Naive thymus-derived CD4-positive, alpha-beta T cell (primary cell): ENCODE measurements around the gene ZNF556. TPM values are rescaled to one million over a fixed set of nuclear protein-coding genes. Genes with fewer than 3 reads are reported as not detected.
"Not testable (repeated sequence)": the region's sequence is repeated elsewhere in the genome, so short reads cannot be mapped to it uniquely, and the experiment has no call there.

Experiments
- ATAC-seq: fragments of 150-1000 bp; cut with Tn5 transposase; 2 replicates; pipeline ENCODE4 v1.10.0; 2021; ENCODE audit warnings: mild to moderate bottlenecking, moderate library complexity
- CTCF ChIA-PET: fragments of 350-600 bp; sonication (Branson Sonifier 250); formaldehyde crosslinking; loops from one replicate; lab custom pipeline; 2021; ENCODE audit warnings: antibody characterized with exemption; lab: Charles Lee
- POLR2A ChIA-PET: fragments of 350-600 bp; sonication (Branson Sonifier 250); formaldehyde crosslinking; loops from one replicate; lab custom pipeline; 2021; ENCODE audit warnings: antibody characterized with exemption, inconsistent platforms; lab: Charles Lee
- DNase-seq, 9 donors: peaks; one replicate each; pipeline versions ENCODE4 v3.0.0 to v3.0.0-alpha.2; 2020 to 2022; ENCODE audit warnings: mixed read lengths in 1 of 9
- H3K27ac ChIP-seq: one replicate; pipeline ENCODE4 v1.7.0; 2013; ENCODE audit warnings: mild to moderate bottlenecking, low read depth, low read length, moderate library complexity
- H3K27me3 ChIP-seq, 2 donors: one replicate each; pipeline ENCODE4 v1.7.0; 2013; ENCODE audit warnings: low read length in 2 of 2, mild to moderate bottlenecking in 2 of 2, moderate library complexity in 2 of 2; ENCODE audit not compliant: control insufficient read depth in 2 of 2, insufficient read depth in 2 of 2
- H3K36me3 ChIP-seq, 3 experiments: 1 replicate in 2 of 3; 2 replicates in 1 of 3; pipeline ENCODE4 v1.7.0; 2013; ENCODE audit warnings: low read length in 3 of 3, mild to moderate bottlenecking in 3 of 3, moderate library complexity in 1 of 3; ENCODE audit not compliant: insufficient read depth in 3 of 3, control insufficient read depth in 2 of 3
- H3K4me1 ChIP-seq, 2 donors: one replicate each; pipeline ENCODE4 v1.7.0; 2013; ENCODE audit warnings: low read length in 2 of 2, mild to moderate bottlenecking in 2 of 2, moderate library complexity in 1 of 2; ENCODE audit not compliant: control insufficient read depth in 2 of 2, insufficient read depth in 2 of 2
- H3K4me3 ChIP-seq: 2 replicates; pipeline ENCODE4 v1.7.0; 2013; ENCODE audit warnings: mild to moderate bottlenecking, low read length
- H3K9me3 ChIP-seq, 3 experiments: 1 replicate in 2 of 3; 2 replicates in 1 of 3; pipeline ENCODE4 v1.7.0; 2013; ENCODE audit warnings: low read length in 3 of 3; ENCODE audit not compliant: control insufficient read depth in 2 of 3
- H3K27ac Mint-ChIP-seq, 9 donors: one replicate each; pipeline ENCODE4 v1.8.0; 2020 to 2022; ENCODE audit warnings: mixed read lengths in 9 of 9, mild to moderate bottlenecking in 8 of 9, moderate library complexity in 5 of 9, inconsistent platforms in 2 of 9
- H3K27me3 Mint-ChIP-seq, 5 donors: one replicate each; pipeline ENCODE4 v1.8.0; 2021 to 2022; ENCODE audit warnings: mixed read lengths in 5 of 5, mild to moderate bottlenecking in 1 of 5
- H3K36me3 Mint-ChIP-seq, 5 donors: one replicate each; pipeline ENCODE4 v1.8.0; 2020 to 2022; ENCODE audit warnings: mixed read lengths in 5 of 5, mild to moderate bottlenecking in 3 of 5, inconsistent platforms in 1 of 5
- H3K4me1 Mint-ChIP-seq, 7 donors: one replicate each; pipeline ENCODE4 v1.8.0; 2020 to 2022; ENCODE audit warnings: mixed read lengths in 7 of 7, mild to moderate bottlenecking in 3 of 7, inconsistent platforms in 1 of 7
- H3K4me3 Mint-ChIP-seq, 10 donors: one replicate each; pipeline ENCODE4 v1.8.0; 2020 to 2022; ENCODE audit warnings: mild to moderate bottlenecking in 10 of 10, mixed read lengths in 10 of 10, moderate library complexity in 6 of 10, inconsistent platforms in 2 of 10
- H3K9me3 Mint-ChIP-seq, 11 donors: one replicate each; pipeline ENCODE4 v1.8.0; 2020 to 2022; ENCODE audit warnings: mixed read lengths in 11 of 11, mild to moderate bottlenecking in 4 of 11, inconsistent platforms in 1 of 11, moderate library complexity in 1 of 11
- intact Hi-C, 2 donors: fragments of 100-400 bp; cut with micrococcal nuclease; formaldehyde crosslinking; loops; one replicate each; pipeline ENCODE4 v1.15.1; 2023
- polyA plus RNA-seq, 2 donors: library from polyadenylated mRNA; unstranded; fragments of 300-500 nt; fragmentation: Illumina TruSeq; gene quantifications; one replicate each; pipeline ENCODE4 v1.2.3, GENCODE V29; 2021
- total RNA-seq, 6 experiments: library from RNA in 5 of 6; stranded (reverse) in 5 of 6; gene quantifications; 1 replicate in 5 of 6; 2 replicates in 1 of 6; pipeline ENCODE4 v1.2.3 and lab custom pipeline; 2021 to 2026

Gene ZNF556
- total and polyA plus RNA-seq, 7 experiments from 2014 or later, result not detected

DNA sequence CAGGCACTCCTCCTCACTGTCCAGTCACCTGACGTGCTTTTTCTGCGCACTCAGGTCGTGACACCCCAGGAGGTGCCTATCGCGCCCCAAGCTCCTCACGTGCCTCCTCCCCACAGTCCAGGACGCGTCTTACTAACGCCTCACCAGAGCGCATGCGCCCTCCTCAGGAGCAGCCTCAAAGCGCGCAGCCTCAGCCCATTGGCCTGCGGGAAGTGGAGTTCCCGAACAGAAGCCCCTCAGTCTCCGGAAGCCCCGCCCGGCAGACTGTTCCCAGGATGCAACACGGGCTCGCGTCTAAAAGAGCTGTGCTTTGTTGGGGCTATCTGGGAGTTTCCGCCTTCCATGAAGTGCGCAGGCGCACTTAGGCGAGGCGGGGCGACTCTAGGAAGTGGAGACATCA lies 8.3 kb upstream of the ZNF556 start:
- Histone ChIP-seq H3K4me3 (no peak overlapping the region), H3K27me3 (no peaks in the 10 kb centered on the region), H3K4me1 (peaks cover 12 to 32% of the 10 kb centered on the region in 2 donors), H3K9me3 (peaks cover 0 to 9% (median 6%) of the 10 kb centered on the region in 3 experiments), H3K27ac (no peak overlapping the region), H3K36me3 (no peaks in the 10 kb centered on the region)
- ChIA-PET POLR2A (interaction anchor here (0.6 kb wide), 1 partner anchor 76 kb away, joined by 3 read pairs; the partner anchor contains the start of gene SGTA), CTCF (no interaction called here)
- no peak for DNase-seq
- Mint-ChIP-seq H3K27ac (no peak overlapping the region), H3K9me3 (peaks cover 0 to 42% (median 9%) of the 10 kb centered on the region in 11 donors), H3K4me3 (peak overlapping the region in 1 of 10 donors; percentile 46), H3K36me3 (peaks cover 0 to 19% (median 11%) of the 10 kb centered on the region in 5 donors), H3K4me1 (peaks cover 5 to 55% (median 29%) of the 10 kb centered on the region in 7 donors), H3K27me3 (no peaks in the 10 kb centered on the region)
- no peak for ATAC-seq
- intact Hi-C loops, result loop anchor here in 1 of 2 donors (5.0 kb wide), 1 partner anchor 42 kb away; the partner anchor contains the start of gene ZNF554

DNA sequence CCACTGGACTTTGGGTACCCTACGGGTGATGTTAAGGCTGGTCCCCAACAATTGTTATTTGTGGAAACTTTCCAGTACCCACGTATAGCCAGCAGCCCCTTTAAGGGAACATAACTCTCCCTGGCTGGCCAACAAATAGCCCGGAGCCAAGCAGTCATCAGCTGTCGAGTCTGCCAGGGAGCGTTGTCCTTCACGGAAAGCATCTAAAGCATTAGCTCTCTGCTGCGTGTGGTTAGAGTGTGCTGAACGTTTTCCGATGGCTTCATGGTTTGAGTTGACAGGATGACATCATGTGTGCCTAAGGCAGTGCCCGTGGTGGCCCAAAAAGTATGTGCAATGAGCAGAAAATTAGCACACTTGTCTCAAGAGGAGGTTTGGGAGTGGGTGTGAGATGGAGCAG lies 3.3 kb upstream of the ZNF556 start:
- H3K9me3 ChIP-seq, result no peaks in the 10 kb centered on the region
- ATAC-seq, result no peak
- intact Hi-C loops, result no loop called here
- POLR2A ChIA-PET, result no interaction called here
- no peaks in the 10 kb centered on the region for H3K36me3 ChIP-seq
- peaks cover 0 to 20% (median 6%) of the 10 kb centered on the region in 7 donors for H3K4me1 Mint-ChIP-seq
- no peak overlapping the region for H3K4me3 ChIP-seq
- H3K27me3 ChIP-seq, result no peaks in the 10 kb centered on the region
- CTCF ChIA-PET, result interaction anchor here (0.6 kb wide), 1 partner anchor 9 kb away, joined by 3 read pairs; no protein-coding TSS in a partner anchor
- no peak for DNase-seq
- H3K4me3 Mint-ChIP-seq, result no peak overlapping the region
- H3K27ac ChIP-seq, result no peak overlapping the region
- no peaks in the 10 kb centered on the region for H3K4me1 ChIP-seq
- H3K9me3 Mint-ChIP-seq, result peaks cover 0 to 27% (median 0%) of the 10 kb centered on the region in 11 donors
- H3K36me3 Mint-ChIP-seq, result no peaks in the 10 kb centered on the region
- no peak overlapping the region for H3K27ac Mint-ChIP-seq
- H3K27me3 Mint-ChIP-seq, result peaks cover 0 to 6% (median 4%) of the 10 kb centered on the region in 5 donors

DNA sequence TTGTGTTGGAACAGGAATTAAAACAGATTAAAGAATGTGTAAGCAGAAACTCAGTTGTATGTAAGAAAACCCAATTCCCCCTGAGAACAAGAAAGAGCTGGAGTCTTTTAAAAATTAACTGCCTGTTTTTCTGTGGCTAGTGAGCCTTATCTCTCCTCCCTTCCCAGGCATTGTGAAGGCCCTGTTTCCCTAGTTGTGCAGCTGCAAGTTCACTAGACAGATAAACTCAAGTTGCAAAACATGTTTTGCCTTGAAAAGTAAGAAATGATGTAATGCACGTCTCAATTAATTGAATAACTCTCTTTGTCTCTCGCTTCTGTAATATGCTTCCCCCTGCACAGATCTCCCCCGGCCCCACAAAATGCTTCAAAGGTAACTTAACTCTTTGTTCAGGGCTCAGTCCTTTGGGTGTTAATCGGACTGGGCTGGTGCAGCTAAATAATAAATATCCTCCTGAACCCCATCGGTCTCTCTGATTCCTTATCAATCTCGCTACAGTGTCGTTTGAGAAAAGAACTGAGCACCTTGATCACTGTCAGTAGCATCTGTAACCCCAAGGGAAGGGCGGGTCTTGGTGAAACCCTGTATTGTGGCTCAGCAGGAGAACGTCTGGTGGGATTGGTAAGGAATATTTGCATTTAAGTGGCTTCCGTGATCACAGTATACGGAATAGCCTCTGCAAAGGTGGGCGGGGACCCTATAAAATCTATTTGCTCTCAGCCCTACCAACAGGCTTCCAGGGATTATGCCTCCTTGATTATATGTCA lies 1.6 kb upstream of the ZNF556 start:
- Histone ChIP-seq H3K4me3 (no peak overlapping the region), H3K36me3 (peaks cover 0 to 2% (median 0%) of the 10 kb centered on the region in 3 experiments), H3K4me1 (no peaks in the 10 kb centered on the region), H3K9me3 (no peaks in the 10 kb centered on the region), H3K27me3 (no peaks in the 10 kb centered on the region), H3K27ac (no peak overlapping the region)
- intact Hi-C loops, result no loop called here
- ATAC-seq, result no peak
- no peaks in the 10 kb centered on the region for H3K36me3 Mint-ChIP-seq
- H3K27me3 Mint-ChIP-seq, result peaks cover 0 to 6% (median 4%) of the 10 kb centered on the region in 5 donors
- H3K9me3 Mint-ChIP-seq, result peaks cover 0 to 27% (median 0%) of the 10 kb centered on the region in 11 donors
- H3K27ac Mint-ChIP-seq, result peak overlapping the region in 1 of 9 donors; percentile 3
- H3K4me3 Mint-ChIP-seq, result no peak overlapping the region
- POLR2A ChIA-PET, result no interaction called here
- CTCF ChIA-PET, result no interaction called here
- H3K4me1 Mint-ChIP-seq, result peaks cover 0 to 11% (median 5%) of the 10 kb centered on the region in 7 donors
- DNase-seq, result no peak

DNA sequence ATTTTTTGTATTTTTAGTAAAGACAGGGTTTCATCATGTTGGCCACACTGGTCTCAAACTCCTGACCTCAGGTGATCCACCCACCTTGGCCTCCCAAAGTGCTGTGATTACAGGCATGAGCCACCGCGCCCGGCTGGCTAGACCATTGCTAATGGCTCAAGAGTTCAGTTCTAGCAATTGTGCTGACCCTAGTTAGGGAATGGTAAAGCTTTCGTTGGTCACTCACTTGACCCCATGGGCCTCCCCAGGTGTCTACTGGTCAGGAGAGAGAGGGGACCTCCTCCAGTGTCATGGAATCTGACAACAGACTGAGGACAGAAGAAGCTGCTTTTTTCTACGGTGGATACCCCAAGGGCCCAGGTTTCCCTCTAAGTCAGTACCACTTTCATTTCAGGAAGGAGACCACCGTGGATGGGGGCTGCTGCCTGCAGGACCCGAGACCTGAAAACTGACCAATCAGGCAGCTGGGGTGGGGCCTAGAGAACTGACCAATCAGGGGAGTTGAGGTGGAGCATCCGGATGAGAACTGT lies 575 bp upstream of the ZNF556 start:
- Histone ChIP-seq H3K36me3 (peaks cover 0 to 2% (median 0%) of the 10 kb centered on the region in 3 experiments), H3K9me3 (no peaks in the 10 kb centered on the region), H3K4me1 (no peaks in the 10 kb centered on the region), H3K27me3 (no peaks in the 10 kb centered on the region), H3K27ac (no peak overlapping the region), H3K4me3 (no peak overlapping the region)
- peaks cover 0 to 27% (median 0%) of the 10 kb centered on the region in 11 donors for H3K9me3 Mint-ChIP-seq
- H3K36me3 Mint-ChIP-seq, result peaks cover 0 to 2% (median 0%) of the 10 kb centered on the region in 5 donors
- H3K27ac Mint-ChIP-seq, result no peak overlapping the region
- CTCF ChIA-PET, result interaction anchor here (0.9 to 1.2 kb wide), 2 partner anchors 25 to 218 kb away, joined by 3 to 5 read pairs; partner anchors contain the start of gene ZNF555
- no peak for DNase-seq
- H3K4me3 Mint-ChIP-seq, result no peak overlapping the region
- POLR2A ChIA-PET, result interaction anchor here (0.6 kb wide), 1 partner anchor 47 kb away, joined by 4 read pairs; no protein-coding TSS in a partner anchor
- H3K4me1 Mint-ChIP-seq, result peaks cover 0 to 10% (median 9%) of the 10 kb centered on the region in 7 donors
- peaks cover 0 to 6% (median 4%) of the 10 kb centered on the region in 5 donors for H3K27me3 Mint-ChIP-seq
- ATAC-seq, result no peak
- intact Hi-C loops, result no loop called here

DNA sequence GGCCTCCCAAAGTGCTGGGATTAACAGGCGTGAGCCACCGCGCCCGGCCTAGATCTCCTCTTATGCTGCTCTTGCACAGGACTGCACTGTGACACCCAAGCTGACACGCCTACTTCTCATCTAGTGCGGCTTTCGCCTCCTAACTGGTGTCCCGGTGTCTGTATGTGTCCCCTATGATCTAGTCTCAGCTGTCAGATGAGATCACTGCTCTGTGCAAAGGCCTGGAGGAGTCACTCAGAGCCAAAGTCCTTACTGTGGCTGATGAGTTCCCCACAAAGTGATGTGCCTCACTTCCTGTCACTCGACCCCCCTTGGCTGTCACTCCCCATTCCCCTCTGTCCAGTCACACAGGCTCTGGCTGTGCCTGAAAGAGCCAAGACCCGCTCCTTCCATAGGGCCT lies 2.5 kb downstream of the ZNF556 start:
- H3K4me1 Mint-ChIP-seq, result peaks cover 0 to 14% (median 9%) of the 10 kb centered on the region in 7 donors
- peaks cover 0 to 18% (median 0%) of the 10 kb centered on the region in 11 donors for H3K9me3 Mint-ChIP-seq
- CTCF ChIA-PET, result interaction anchor here (0.9 kb wide), 1 partner anchor 45 kb away, joined by 3 read pairs; no protein-coding TSS in a partner anchor
- H3K4me3 Mint-ChIP-seq, result no peak overlapping the region
- ATAC-seq, result no peak
- no peaks in the 10 kb centered on the region for H3K27me3 ChIP-seq
- H3K9me3 ChIP-seq, result no peaks in the 10 kb centered on the region
- peaks cover 0 to 2% (median 0%) of the 10 kb centered on the region in 5 donors for H3K36me3 Mint-ChIP-seq
- peak overlapping the region in 1 of 9 donors; percentile 8 for H3K27ac Mint-ChIP-seq
- intact Hi-C loops, result no loop called here
- POLR2A ChIA-PET, result no interaction called here
- H3K36me3 ChIP-seq, result peaks cover 0 to 2% (median 0%) of the 10 kb centered on the region in 3 experiments
- DNase-seq, result no peak
- no peak overlapping the region for H3K4me3 ChIP-seq
- H3K4me1 ChIP-seq, result no peaks in the 10 kb centered on the region
- H3K27me3 Mint-ChIP-seq, result peaks cover 0 to 6% (median 4%) of the 10 kb centered on the region in 5 donors
- H3K27ac ChIP-seq, result no peak overlapping the region

DNA sequence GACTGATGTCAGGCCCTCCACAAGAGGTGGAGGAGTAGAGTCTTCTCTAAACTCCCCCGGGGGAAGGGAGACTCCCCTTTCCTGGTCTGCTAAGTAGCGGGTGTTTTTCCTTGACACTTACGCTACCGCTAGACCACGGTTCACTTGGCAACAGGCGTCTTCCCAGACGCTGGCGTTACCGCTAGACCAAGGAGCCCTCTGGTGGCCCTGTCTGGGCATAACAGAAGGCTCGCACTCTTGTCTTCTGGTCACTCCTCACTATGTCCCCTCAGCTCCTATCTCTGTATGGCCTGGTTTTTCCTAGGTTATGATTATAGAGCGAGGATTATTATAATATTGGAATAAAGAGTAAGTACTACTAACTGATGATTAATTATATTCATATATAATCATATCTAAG lies 5.0 kb downstream of the ZNF556 start:
- H3K4me3 ChIP-seq, H3K27ac Mint-ChIP-seq, H3K4me3 Mint-ChIP-seq, H3K27ac ChIP-seq, H3K9me3 ChIP-seq, H3K4me1 ChIP-seq, ATAC-seq, POLR2A ChIA-PET, H3K36me3 ChIP-seq, H3K27me3 ChIP-seq, H3K36me3 Mint-ChIP-seq, H3K27me3 Mint-ChIP-seq: not testable (repeated sequence)
- peaks cover 0 to 11% (median 3%) of the 10 kb centered on the region in 7 donors for H3K4me1 Mint-ChIP-seq
- intact Hi-C loops, result loop anchor here in 1 of 2 donors (1.0 kb wide), 2 partner anchors 53 to 224 kb away; partner anchors contain the start of gene ZNF554
- DNase-seq, result peak in 4 of 9 donors; percentile 16 to 31 (median 22)
- H3K9me3 Mint-ChIP-seq, result peaks cover 0 to 19% (median 9%) of the 10 kb centered on the region in 11 donors
- CTCF ChIA-PET, result interaction anchor here (0.6 to 1.8 kb wide), 2 partner anchors 9 to 224 kb away, joined by 3 to 10 read pairs; no protein-coding TSS in a partner anchor
